Measurements from ENCODE around the gene TMEM14B.

DNA sequence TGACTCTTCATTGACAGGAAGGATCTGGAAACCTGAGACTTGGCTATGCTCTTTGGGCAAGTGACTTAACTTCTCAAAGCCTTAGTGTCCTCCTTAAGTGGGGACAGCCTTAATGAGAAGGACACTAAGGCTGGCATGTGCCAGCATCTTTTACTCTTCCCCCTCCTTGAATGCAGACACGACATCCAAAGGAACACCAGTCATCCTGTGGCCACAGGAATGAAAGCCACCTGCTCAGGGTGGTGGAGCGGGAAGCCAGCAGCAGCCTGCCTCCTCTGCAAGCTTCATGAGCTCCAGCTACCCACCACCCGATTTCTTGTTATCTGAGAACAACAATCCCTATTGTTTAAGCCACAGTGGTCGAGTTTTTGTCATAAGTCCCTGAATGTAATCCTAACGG is 44.5 kb downstream of the TMEM14B start:
- TF ChIP-seq EP300 (IDR thresholded peaks at IDR 0.05) (no peak), POLR2A (IDR thresholded peaks at IDR 0.05) (no peak), POLR2AphosphoS5 (IDR thresholded peaks at IDR 0.05) (no peak)
- TF ChIP-seq, protein P1, sequence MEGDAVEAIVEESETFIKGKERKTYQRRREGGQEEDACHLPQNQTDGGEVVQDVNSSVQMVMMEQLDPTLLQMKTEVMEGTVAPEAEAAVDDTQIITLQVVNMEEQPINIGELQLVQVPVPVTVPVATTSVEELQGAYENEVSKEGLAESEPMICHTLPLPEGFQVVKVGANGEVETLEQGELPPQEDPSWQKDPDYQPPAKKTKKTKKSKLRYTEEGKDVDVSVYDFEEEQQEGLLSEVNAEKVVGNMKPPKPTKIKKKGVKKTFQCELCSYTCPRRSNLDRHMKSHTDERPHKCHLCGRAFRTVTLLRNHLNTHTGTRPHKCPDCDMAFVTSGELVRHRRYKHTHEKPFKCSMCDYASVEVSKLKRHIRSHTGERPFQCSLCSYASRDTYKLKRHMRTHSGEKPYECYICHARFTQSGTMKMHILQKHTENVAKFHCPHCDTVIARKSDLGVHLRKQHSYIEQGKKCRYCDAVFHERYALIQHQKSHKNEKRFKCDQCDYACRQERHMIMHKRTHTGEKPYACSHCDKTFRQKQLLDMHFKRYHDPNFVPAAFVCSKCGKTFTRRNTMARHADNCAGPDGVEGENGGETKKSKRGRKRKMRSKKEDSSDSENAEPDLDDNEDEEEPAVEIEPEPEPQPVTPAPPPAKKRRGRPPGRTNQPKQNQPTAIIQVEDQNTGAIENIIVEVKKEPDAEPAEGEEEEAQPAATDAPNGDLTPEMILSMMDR (IDR thresholded peaks at IDR 0.05) = no peak
